GM12878 (cell line): Measurements from ENCODE around the gene GABRB1. TPM values are rescaled to one million over a fixed set of nuclear protein-coding genes. Genes with fewer than 3 reads are reported as not detected.
"Not testable (repeated sequence)": the region's sequence is repeated elsewhere in the genome, so short reads cannot be mapped to it uniquely, and the experiment has no call there.

ENCODE experiments used
- ATAC-seq: fragments of 200-7000 bp; cut with Tn5 transposase; 3 replicates; pipeline ENCODE4 v1.9.1; 2020; ENCODE audit warnings: mild to moderate bottlenecking, moderate library complexity
- BruUV-seq: library from RNA; stranded (reverse); fragments of 400-500 nt; replicated peaks from 2 replicates; lab custom pipeline; 2021; lab: Mats Ljungman, UMichigan
- CTCF ChIA-PET: fragments of 300-600 bp; sonication (Branson Sonifier 250); formaldehyde crosslinking; extraction: SDS; loops from one replicate; lab custom pipeline; 2021; ENCODE audit warnings: inconsistent platforms; lab: Yijun Ruan, JAX
- POLR2A ChIA-PET: fragments of 350-600 bp; formaldehyde crosslinking; extraction: SDS; loops from one replicate; lab custom pipeline; 2021; ENCODE audit warnings: inconsistent platforms; lab: Charles Lee
- RAD21 ChIA-PET: fragments of 300-600 bp; sonication (Branson Sonifier 250); formaldehyde crosslinking; loops from one replicate; lab custom pipeline; 2023; ENCODE audit warnings: antibody characterized with exemption; ENCODE audit not compliant: unreplicated experiment; lab: Charles Lee
- SMC1A ChIA-PET: fragments of 300-600 bp; sonication (Branson Sonifier 250); formaldehyde crosslinking; loops from one replicate; lab custom pipeline; 2023; ENCODE audit not compliant: unreplicated experiment, uncharacterized antibody; lab: Charles Lee
- DNase-seq: peaks from one replicate; pipeline ENCODE4 v3.0.0-alpha.2; 2011; ENCODE audit warnings: low read depth, low spot score
- FAIRE-seq: peaks from 3 replicates; lab custom pipeline; 2011; peaks lifted over from hg19 to GRCh38; lab: Jason Lieb, UNC
- H2AFZ ChIP-seq: 2 replicates; pipeline ENCODE4 v1.6.0; 2011; ENCODE audit warnings: low read depth, low read length, control low read depth; ENCODE audit not compliant: control insufficient read depth
- H3K27ac ChIP-seq: 2 replicates; pipeline ENCODE4 v1.5.1; 2011; ENCODE audit warnings: control low read depth; ENCODE audit not compliant: control insufficient read depth, insufficient read depth
- H3K27me3 ChIP-seq, 2 experiments: replicated peaks in 1 of 2; 2 replicates each; pipeline versions ENCODE4 v1.6.0 to v1.6.1; 2011; ENCODE audit warnings: low read length in 1 of 2; ENCODE audit not compliant: control insufficient read depth in 2 of 2, insufficient read depth in 2 of 2
- H3K36me3 ChIP-seq, 2 experiments: 2 replicates each; pipeline ENCODE4 v1.5.1; 2011; ENCODE audit warnings: low read length in 1 of 2; ENCODE audit not compliant: control insufficient read depth in 2 of 2, insufficient read depth in 2 of 2
- H3K4me1 ChIP-seq: 2 replicates; pipeline ENCODE4 v1.6.1; 2011; ENCODE audit warnings: mild to moderate bottlenecking, low read length, moderate library complexity, mixed read lengths; ENCODE audit not compliant: control insufficient read depth, insufficient read depth
- H3K4me2 ChIP-seq: 2 replicates; pipeline ENCODE4 v1.6.0; 2011; ENCODE audit warnings: control low read depth; ENCODE audit not compliant: control insufficient read depth, insufficient read depth
- H3K4me3 ChIP-seq: fragments of 200-600 bp; sonication (generic); 2 replicates; pipeline ENCODE4 v1.5.1; 2016
- H3K79me2 ChIP-seq: 2 replicates; pipeline ENCODE4 v1.6.0; 2011; ENCODE audit warnings: low read length; ENCODE audit not compliant: control insufficient read depth, insufficient read depth
- H3K9ac ChIP-seq: 2 replicates; pipeline ENCODE4 v1.8.0; 2011; ENCODE audit warnings: low read length, control low read depth, mixed read lengths; ENCODE audit not compliant: control insufficient read depth, insufficient read depth
- H3K9me3 ChIP-seq: replicated peaks from 3 replicates; pipeline ENCODE4 v1.5.1; 2011; ENCODE audit warnings: mild to moderate bottlenecking, low read length; ENCODE audit not compliant: control insufficient read depth, insufficient read depth
- H4K20me1 ChIP-seq: 2 replicates; pipeline ENCODE4 v1.6.0; 2011; ENCODE audit not compliant: control insufficient read depth, insufficient read depth
- CREB1 ChIP-seq: IDR thresholded peaks from 2 replicates; pipeline ENCODE4 v1.6.1; 2012; ENCODE audit warnings: low read depth, mild to moderate bottlenecking, inconsistent platforms
- EGR1 ChIP-seq, 2 experiments: IDR thresholded peaks; 1 replicate in 1 of 2; 2 replicates in 1 of 2; pipeline ENCODE4 v1.6.1; 2011 to 2012; ENCODE audit warnings: low read depth in 2 of 2, low read length in 2 of 2, borderline replicate concordance in 1 of 2, mild to moderate bottlenecking in 1 of 2, moderate library complexity in 1 of 2
- FOXM1 ChIP-seq: IDR thresholded peaks from 2 replicates; pipeline ENCODE4 v1.6.1; 2012; ENCODE audit warnings: low read depth, mild to moderate bottlenecking, inconsistent platforms, low read length, moderate library complexity
- MYC ChIP-seq: IDR thresholded peaks from 2 replicates; pipeline ENCODE4 v1.6.1; 2011; ENCODE audit warnings: mild to moderate bottlenecking, low read length, moderate library complexity, inconsistent platforms; ENCODE audit not compliant: insufficient read depth, insufficient replicate concordance, insufficient read length, severe bottlenecking
- NR2C1 ChIP-seq: fragments of 450-650 bp; IDR thresholded peaks from 2 replicates; pipeline ENCODE4 v1.6.1; 2017; ENCODE audit warnings: antibody characterized with exemption, mild to moderate bottlenecking, moderate library complexity
- NR2F1 ChIP-seq: fragments of 450-650 bp; conservative IDR thresholded peaks from 2 replicates; pipeline ENCODE4 v1.6.1; 2017; ENCODE audit warnings: mild to moderate bottlenecking
- RFX5 ChIP-seq: IDR thresholded peaks from 2 replicates; pipeline ENCODE4 v1.6.1; 2011; ENCODE audit warnings: low read depth, low read length, improper control_type of control experiment
- SMC3 ChIP-seq: IDR thresholded peaks from 2 replicates; pipeline ENCODE4 v1.6.1; 2011; ENCODE audit warnings: low read length, improper control_type of control experiment, borderline replicate concordance
- TARDBP ChIP-seq: IDR thresholded peaks from 2 replicates; pipeline ENCODE4 v1.6.1; 2016; ENCODE audit warnings: borderline replicate concordance
- USF2 ChIP-seq: IDR thresholded peaks from 2 replicates; pipeline ENCODE4 v1.6.1; 2011; ENCODE audit warnings: low read depth, low read length, improper control_type of control experiment, borderline replicate concordance
- WGBS: methylation state at CpG from one replicate; pipeline ENCODE4 v1.1.6; 2016; ENCODE audit warnings: low lambda C conversion rate; ENCODE audit not compliant: insufficient replicate concordance, insufficient coverage; ENCODE audit errors: missing lambda C conversion rate; 5-methylcytosine and 5-hydroxymethylcytosine counted together
- in situ Hi-C: fragments of 300-500 bp; cut with MboI; formaldehyde crosslinking; loops from 9 replicates; pipeline ENCODE4 v1.14.3; 2018; ENCODE audit warnings: mixed read lengths
- intact Hi-C: fragments of 100-400 bp; cut with micrococcal nuclease; formaldehyde crosslinking; loops from one replicate; pipeline ENCODE4 v1.14.2; 2022; ENCODE audit not compliant: unreplicated experiment
- polyA plus RNA-seq, 11 experiments: library from polyadenylated mRNA; depleted of rRNA in 4 of 11; unstranded in 6 of 11; stranded (reverse) in 5 of 11; fragments of >200 nt; fragmentation: Nextera tagmentation in 4 of 11; fragmentation: Illumina TruSeq in 1 of 11; extraction: Ambion mirVana in 4 of 11; extraction: Trizol in 1 of 11; gene quantifications; 1 replicate in 1 of 11; 2 replicates in 10 of 11; pipeline versions ENCODE4 v1.2.1 to v1.2.3, GENCODE V29; 2011 to 2016; ENCODE audit warnings: inconsistent platforms in 2 of 11, missing spikeins in 2 of 11, low read depth in 1 of 11
- total RNA-seq, 4 experiments: library from RNA; depleted of rRNA in 3 of 4; stranded (reverse); fragments of >200 nt in 3 of 4; fragmentation: Illumina TruSeq in 1 of 4; extraction: Trizol in 1 of 4; gene quantifications; 2 replicates each; pipeline versions ENCODE4 v1.2.1 to v1.2.3, GENCODE V29; 2013 to 2021

Gene GABRB1
- total and polyA plus RNA-seq, 10 of the 15 experiments (the other 5 are each of a cell fraction or from before 2014, with no cell fraction given), result 0.13 to 0.92 TPM; not detected in 8

- no peaks in the 10 kb centered on the region for H3K36me3 ChIP-seq
- ChIA-PET SMC1A (no interaction called here), POLR2A (no interaction called here), CTCF (no interaction called here), RAD21 (no interaction called here)
- no peaks in the 10 kb centered on the region for H3K4me1 ChIP-seq
- FAIRE-seq, result no peak
- intact Hi-C loops, result no loop called here
- H3K9ac ChIP-seq, result no peak overlapping the region
- H3K9me3 ChIP-seq, result no peaks in the 10 kb centered on the region; the same call in 2 of the 3 replicates
- in situ Hi-C loops, result no loop called here
- no peaks in the 10 kb centered on the region for H4K20me1 ChIP-seq
- no TSS peak for BruUV-seq
- H3K27ac ChIP-seq, result no peak overlapping the region
- no peaks in the 10 kb centered on the region for H3K79me2 ChIP-seq
- no peak for DNase-seq
- no peaks in the 10 kb centered on the region for H3K27me3 ChIP-seq
- H3K4me3 ChIP-seq, result no peak overlapping the region
- no peak overlapping the region for H3K4me2 ChIP-seq
- TF ChIP-seq CREB1, result no peak
- TF ChIP-seq RFX5, result no peak
- no peak for TF ChIP-seq TARDBP
- no peak for TF ChIP-seq SMC3
- no peak for TF ChIP-seq EGR1 (IDR thresholded peaks at IDR 0.05; ENCODE audit: borderline replicate concordance in 1 of 2, low read depth in 2 of 2, low read length in 2 of 2)
- no peak for TF ChIP-seq USF2
- no peak for TF ChIP-seq NR2C1
- no peak for TF ChIP-seq MYC
- no peak for TF ChIP-seq FOXM1
- no peak for TF ChIP-seq NR2F1
- H2AFZ ChIP-seq, result no peak overlapping the region; the same call in 1 of the 2 replicates
- no peak for ATAC-seq
Observed at GRCh38 chr4:47289805-47290204, 258.4 kb downstream of the GABRB1 start.

DNA sequence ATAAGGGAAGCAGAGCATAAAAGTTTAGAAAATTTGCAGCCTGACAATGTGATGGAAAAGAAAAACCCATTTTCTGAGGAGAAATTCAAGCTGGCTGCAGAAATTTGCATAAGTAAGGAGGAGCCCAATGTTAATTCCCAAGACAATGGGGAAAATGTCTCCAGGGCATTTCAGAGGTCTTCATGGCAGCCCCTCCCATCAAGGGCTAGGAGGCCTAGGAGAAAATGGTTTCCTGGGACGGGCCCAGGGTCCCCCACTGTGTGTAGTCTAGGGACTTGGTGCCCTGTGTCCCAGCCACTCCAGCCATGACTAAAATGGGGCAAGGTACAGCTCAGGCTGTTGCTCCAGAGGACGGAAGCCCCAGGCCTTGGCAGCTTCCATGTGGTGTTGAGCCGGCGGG, 259.5 kb downstream of the GABRB1 start:
- SMC1A ChIA-PET, RAD21 ChIA-PET, H2AFZ ChIP-seq, H3K9me3 ChIP-seq, DNase-seq, CTCF ChIA-PET, ATAC-seq, H3K4me2 ChIP-seq, H3K9ac ChIP-seq, H4K20me1 ChIP-seq, intact Hi-C loops, POLR2A ChIA-PET, BruUV-seq, H3K27me3 ChIP-seq, H3K79me2 ChIP-seq, H3K4me1 ChIP-seq, H3K27ac ChIP-seq, FAIRE-seq, in situ Hi-C loops, H3K4me3 ChIP-seq, H3K36me3 ChIP-seq: not testable (repeated sequence)
- WGBS, result 48% methylated on average over 4 of the region's 4 CpGs
